ENCODE results near the gene ARHGEF1. TPM values are rescaled to one million over a fixed set of nuclear protein-coding genes. Genes with fewer than 3 reads are reported as not detected.

The ARHGEF1 gene
- total RNA-seq, 2 experiments from 2014 or later = 663 to 761 TPM

GRCh38 chr19:41939861-41940730 lies 57.1 kb downstream of the ARHGEF1 start:
- peak overlapping the region; percentile 71 for H3K27ac Mint-ChIP-seq
- DNase-seq = no peak
- peak overlapping the region; percentile 59 for H3K4me3 Mint-ChIP-seq
- peaks cover 31% of the 10 kb centered on the region for H3K4me1 Mint-ChIP-seq
- H3K9me3 Mint-ChIP-seq = no peaks in the 10 kb centered on the region
- peaks cover 9% of the 10 kb centered on the region for H3K36me3 Mint-ChIP-seq (ENCODE audit: low read depth)
- ChIA-PET POLR2A (no interaction called here), CTCF (interaction anchor here (1.0 to 1.4 kb wide), 2 partner anchors 10 to 67 kb away, joined by 3 to 5 read pairs; no protein-coding TSS in a partner anchor)
- peaks cover 29% of the 10 kb centered on the region for H3K27me3 Mint-ChIP-seq

DNA sequence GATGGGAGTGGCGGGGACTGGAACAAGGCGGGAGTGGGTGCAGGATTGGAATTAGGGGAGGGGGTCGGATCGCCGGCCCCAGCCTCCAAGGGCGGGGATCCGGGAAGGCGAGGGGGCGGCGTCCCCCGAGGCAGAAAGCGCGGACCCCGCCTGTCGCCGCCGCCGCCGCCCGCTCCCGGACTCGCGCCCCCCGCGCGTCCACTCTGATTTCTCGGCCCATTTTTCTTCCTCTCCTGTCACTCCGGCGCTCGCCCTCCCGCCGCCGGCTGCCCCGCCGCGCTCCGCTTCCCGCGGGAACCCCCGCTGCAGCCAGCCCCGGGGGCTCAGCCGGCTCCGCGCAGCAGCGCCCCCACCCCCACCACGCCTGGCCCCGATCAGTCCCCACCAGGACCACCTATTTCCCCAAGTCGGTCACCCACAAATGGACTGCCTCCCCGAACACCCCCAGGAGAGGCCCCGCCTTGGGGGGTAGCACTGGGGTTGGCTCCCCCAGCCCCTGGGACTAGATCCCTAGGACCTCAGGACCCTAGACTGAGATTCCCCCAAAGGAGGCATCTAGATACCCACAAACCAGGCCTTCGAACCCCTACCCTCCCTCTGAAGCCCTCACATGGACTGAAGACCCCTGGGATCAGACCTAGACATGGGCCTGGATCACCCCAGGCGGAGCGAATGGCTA lies 57.9 kb downstream of the ARHGEF1 start:
- Mint-ChIP-seq H3K4me3 (peak overlapping the region; percentile 59), H3K9me3 (no peaks in the 10 kb centered on the region), H3K4me1 (peaks cover 34% of the 10 kb centered on the region), H3K27ac (peak overlapping the region; percentile 68), H3K36me3 (ENCODE audit: low read depth) (peaks cover 9% of the 10 kb centered on the region), H3K27me3 (peaks cover 25% of the 10 kb centered on the region)
- no peak for DNase-seq
- ChIA-PET POLR2A (no interaction called here), CTCF (interaction anchor here (0.8 to 1.8 kb wide), 5 partner anchors 11 to 105 kb away, joined by 3 to 5 read pairs (median 3); no protein-coding TSS in a partner anchor)

DNA sequence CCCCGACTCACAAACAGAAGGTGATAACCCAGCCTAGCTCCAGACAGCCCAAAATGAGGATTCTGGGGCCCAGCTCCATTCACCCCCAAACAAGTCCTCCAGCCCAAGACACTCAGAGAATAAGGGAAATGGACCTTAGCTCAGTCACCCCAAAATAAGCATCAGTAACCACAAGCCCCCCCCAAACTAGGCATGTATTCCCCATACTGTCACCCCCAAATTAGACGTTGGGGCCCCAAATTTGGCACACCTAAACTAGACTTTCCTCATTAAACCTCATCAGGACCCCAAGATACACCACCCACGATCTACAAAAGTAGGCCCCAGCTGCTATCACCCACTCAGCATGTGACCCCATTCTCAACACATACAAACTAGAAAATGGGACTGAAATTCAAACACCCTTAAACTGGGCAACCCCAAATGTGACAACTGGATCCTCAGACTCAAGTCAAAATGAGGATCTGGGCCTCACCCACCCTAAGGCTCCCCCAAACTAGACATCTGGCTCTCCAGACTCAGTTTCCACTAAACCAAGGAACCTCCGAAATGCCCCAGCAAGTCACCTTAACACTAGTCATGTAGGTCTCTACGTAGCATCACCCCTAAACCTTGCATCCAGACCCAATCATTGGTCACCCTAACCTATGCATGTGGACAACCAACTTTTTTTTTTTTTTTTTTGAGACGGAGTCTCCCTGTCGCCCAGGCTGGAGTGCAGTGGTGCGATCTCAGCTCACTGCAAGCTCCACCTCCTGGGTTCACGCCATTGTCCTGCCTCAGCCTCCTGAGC lies 58.6 kb downstream of the ARHGEF1 start:
- Mint-ChIP-seq H3K36me3 (ENCODE audit: low read depth) (peaks cover 9% of the 10 kb centered on the region), H3K4me3 (peak overlapping the region; percentile 5), H3K27me3 (peaks cover 18% of the 10 kb centered on the region), H3K9me3 (no peaks in the 10 kb centered on the region), H3K27ac (peak overlapping the region; percentile 68), H3K4me1 (peaks cover 37% of the 10 kb centered on the region)
- CTCF ChIA-PET = interaction anchor here (0.8 to 1.8 kb wide), 5 partner anchors 11 to 106 kb away, joined by 3 to 4 read pairs (median 3); no protein-coding TSS in a partner anchor
- DNase-seq = no peak
- POLR2A ChIA-PET = no interaction called here

DNA sequence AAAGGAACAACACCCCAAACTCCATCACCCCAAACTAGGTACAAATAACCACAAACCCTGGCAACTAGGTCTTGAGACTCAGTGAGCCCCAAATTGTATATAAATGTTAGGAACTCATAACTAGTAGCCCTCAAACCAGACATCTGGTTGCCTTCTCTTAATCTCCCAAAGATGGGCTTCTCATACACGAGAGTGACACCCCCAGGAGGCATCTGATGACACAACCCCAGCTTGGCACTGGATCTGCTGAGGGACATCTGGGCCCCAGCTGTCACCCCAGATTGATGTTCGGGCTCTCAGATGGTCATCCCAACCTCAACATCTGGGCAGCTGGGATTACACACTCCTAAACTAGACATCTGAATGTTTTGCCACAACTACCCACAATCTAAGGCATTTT lies 61.4 kb downstream of the ARHGEF1 start:
- Mint-ChIP-seq H3K4me1 (peaks cover 39% of the 10 kb centered on the region), H3K9me3 (no peaks in the 10 kb centered on the region), H3K36me3 (ENCODE audit: low read depth) (peaks cover 9% of the 10 kb centered on the region), H3K4me3 (no peak overlapping the region), H3K27ac (no peak overlapping the region), H3K27me3 (peaks cover 12% of the 10 kb centered on the region)
- DNase-seq = no peak
- POLR2A ChIA-PET = no interaction called here
- CTCF ChIA-PET = interaction anchor here (0.6 to 5.1 kb wide), 5 partner anchors 7 to 72 kb away, joined by 4 to 38 read pairs (median 9); partner anchors contain the start of gene RABAC1

DNA sequence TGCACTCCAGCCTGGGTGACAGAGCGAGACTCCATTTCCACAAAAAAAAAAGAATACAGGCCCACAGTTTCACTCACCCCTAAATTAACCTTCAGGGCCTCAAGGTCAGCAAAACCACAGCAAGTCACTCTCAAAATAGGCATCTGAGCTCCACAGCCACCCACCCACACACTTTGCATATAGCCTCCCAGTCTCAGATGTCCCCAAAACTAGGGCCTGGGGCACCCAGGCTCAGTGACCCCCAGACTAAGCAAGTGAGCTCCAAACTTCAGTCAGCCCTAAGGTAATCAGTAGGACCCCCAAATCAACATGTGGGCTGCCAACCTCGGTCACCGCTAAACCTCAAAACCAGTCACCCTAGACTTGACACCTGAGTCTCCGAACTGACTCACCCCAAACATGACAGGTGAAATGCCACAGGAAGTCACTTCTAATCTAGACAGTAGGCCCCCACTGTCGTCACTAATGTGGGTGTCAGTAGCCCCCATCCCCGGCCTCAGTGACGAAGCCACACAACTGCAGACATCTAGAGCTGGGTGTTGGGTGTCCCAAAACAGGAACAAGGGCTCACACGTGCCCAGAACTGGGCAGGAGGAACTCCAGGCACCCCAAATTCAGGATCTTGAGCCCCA lies 62.3 kb downstream of the ARHGEF1 start:
- peak overlapping the region; percentile 81 for H3K27ac Mint-ChIP-seq
- H3K9me3 Mint-ChIP-seq = no peaks in the 10 kb centered on the region
- ChIA-PET POLR2A (no interaction called here), CTCF (interaction anchor here (0.7 to 5.1 kb wide), 11 partner anchors 8 to 86 kb away, joined by 3 to 38 read pairs (median 4); partner anchors contain the start of genes RABAC1 and RPS19)
- H3K36me3 Mint-ChIP-seq (ENCODE audit: low read depth) = peaks cover 9% of the 10 kb centered on the region
- H3K27me3 Mint-ChIP-seq = peaks cover 12% of the 10 kb centered on the region
- peaks cover 41% of the 10 kb centered on the region for H3K4me1 Mint-ChIP-seq
- H3K4me3 Mint-ChIP-seq = no peak overlapping the region
- peak; percentile 79 for DNase-seq

GRCh38 chr19:41947091-41947490 lies 64.1 kb downstream of the ARHGEF1 start:
- ChIA-PET POLR2A (no interaction called here), CTCF (interaction anchor here (0.5 to 5.1 kb wide), 3 partner anchors 11 to 75 kb away, joined by 3 to 38 read pairs (median 22); partner anchors contain the start of gene RABAC1)
- Mint-ChIP-seq H3K4me3 (no peak overlapping the region), H3K36me3 (ENCODE audit: low read depth) (peaks cover 3% of the 10 kb centered on the region), H3K27ac (no peak overlapping the region), H3K9me3 (no peaks in the 10 kb centered on the region), H3K4me1 (peaks cover 40% of the 10 kb centered on the region), H3K27me3 (no peaks in the 10 kb centered on the region)
- no peak for DNase-seq

- no peak overlapping the region for H3K4me3 Mint-ChIP-seq
- peak overlapping the region; percentile 57 for H3K27ac Mint-ChIP-seq
- H3K4me1 Mint-ChIP-seq = peaks cover 13% of the 10 kb centered on the region
- H3K36me3 Mint-ChIP-seq (ENCODE audit: low read depth) = no peaks in the 10 kb centered on the region
- peak; percentile 89 for DNase-seq
- H3K9me3 Mint-ChIP-seq = no peaks in the 10 kb centered on the region
- POLR2A ChIA-PET = interaction anchor here (0.6 kb wide), 1 partner anchor 86 kb away, joined by 3 read pairs; no protein-coding TSS in a partner anchor
- no peaks in the 10 kb centered on the region for H3K27me3 Mint-ChIP-seq
- CTCF ChIA-PET = interaction anchor here (0.9 to 2.4 kb wide), 12 partner anchors 10 to 160 kb away, joined by 3 to 7 read pairs (median 4); partner anchors contain the start of genes CD79A and RPS19
These were observed 68.7 kb downstream of the ARHGEF1 start for GRCh38 chr19:41951686-41952172.

DNA sequence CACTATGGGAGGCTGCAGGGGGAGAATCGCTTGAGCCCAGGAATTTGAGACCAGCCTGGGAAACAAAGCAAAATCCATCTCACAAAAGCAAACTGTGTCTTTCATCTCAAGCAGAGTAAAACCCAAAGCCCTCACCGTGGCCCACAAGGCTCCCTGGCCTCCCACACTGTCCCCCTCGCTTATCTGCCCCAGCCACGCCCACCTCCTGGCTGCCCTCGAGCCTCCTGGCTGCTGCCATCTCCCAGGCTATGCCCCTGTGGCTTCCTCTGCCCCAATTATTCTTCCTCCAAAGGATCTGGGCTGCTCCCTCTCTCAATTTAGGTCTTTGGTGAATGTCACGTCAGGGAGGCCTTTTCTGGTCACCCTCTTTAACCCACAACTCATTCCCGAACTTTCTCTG lies 72.5 kb downstream of the ARHGEF1 start:
- no peak overlapping the region for H3K4me3 Mint-ChIP-seq
- CTCF ChIA-PET = no interaction called here
- H3K27me3 Mint-ChIP-seq = no peaks in the 10 kb centered on the region
- H3K27ac Mint-ChIP-seq = no peak overlapping the region
- POLR2A ChIA-PET = no interaction called here
- no peaks in the 10 kb centered on the region for H3K9me3 Mint-ChIP-seq
- DNase-seq = no peak
- peaks cover 26% of the 10 kb centered on the region for H3K4me1 Mint-ChIP-seq
- H3K36me3 Mint-ChIP-seq (ENCODE audit: low read depth) = peaks cover 5% of the 10 kb centered on the region

- H3K4me3 Mint-ChIP-seq = no peak overlapping the region
- H3K36me3 Mint-ChIP-seq (ENCODE audit: low read depth) = peaks cover 5% of the 10 kb centered on the region
- peaks cover 22% of the 10 kb centered on the region for H3K4me1 Mint-ChIP-seq
- CTCF ChIA-PET = interaction anchor here (0.9 to 4.2 kb wide), 4 partner anchors 12 to 93 kb away, joined by 3 to 38 read pairs (median 12); partner anchors contain the start of gene ERFL
- POLR2A ChIA-PET = no interaction called here
- no peak overlapping the region for H3K27ac Mint-ChIP-seq
- H3K9me3 Mint-ChIP-seq = no peaks in the 10 kb centered on the region
- H3K27me3 Mint-ChIP-seq = no peaks in the 10 kb centered on the region
- no peak for DNase-seq
These were observed 73.6 kb downstream of the ARHGEF1 start for GRCh38 chr19:41956621-41957020.

All from activated CD4-positive, alpha-beta T cell treated with anti-CD3 and anti-CD28 coated beads, Interleukin-2, amount 10 ng/mL, durations not matched to agents 7 days and 5 days (primary cell).